ENCODE measurements around the gene INAFM1. TPM values are rescaled to one million over a fixed set of nuclear protein-coding genes. Genes with fewer than 3 reads are reported as not detected.

Gene INAFM1
- total and polyA plus RNA-seq, 9 of the 15 experiments (the other 6 are each of a cell fraction or from before 2014, with no cell fraction given), result 0.71 to 30.9 (median 3.1) TPM

GRCh38 chr19:47230054-47230920, 44.4 kb upstream of the INAFM1 start (continued):
- TF ChIP-seq ZNF639 (CRISPR knock-in tag; conservative IDR thresholded peaks at IDR 0.05 in 1 of 2, IDR thresholded peaks at IDR 0.05 in 1 of 2) (peak in 1 of 2 experiments; percentile 46; a peak in 3 of 4 replicates), SIN3A (IDR thresholded peaks at IDR 0.05; ENCODE audit: borderline replicate concordance in 2 of 2, control insufficient read depth in 1 of 2, low read depth in 2 of 2, low read length in 2 of 2) (peak; percentile 64 to 89; a peak in 2 of 4 replicates), DPF2 (IDR thresholded peaks at IDR 0.05) (no peak; the same call in 1 of the 2 replicates), RFX5 (IDR thresholded peaks at IDR 0.05; ENCODE audit: low read depth, low read length) (no peak), ZEB2 (IDR thresholded peaks at IDR 0.05) (no peak; the same call in 1 of the 2 replicates), NFE2 (IDR thresholded peaks at IDR 0.05; ENCODE audit: low read depth) (no peak), BACH1 (tag; IDR thresholded peaks at IDR 0.05) (no peak), MXD1 (CRISPR knock-in tag; IDR thresholded peaks at IDR 0.05; ENCODE audit: borderline replicate concordance, poor library complexity, severe bottlenecking) (no peak), MTF1 (CRISPR knock-in tag; IDR thresholded peaks at IDR 0.05; ENCODE audit: borderline replicate concordance) (no peak)

Data from K562 (cell line).